ENCODE data around the gene EMP1.
"Not testable (repeated sequence)": the region's sequence is repeated elsewhere in the genome, so short reads cannot be mapped to it uniquely, and the experiment has no call there.

EMP1 gene

DNA sequence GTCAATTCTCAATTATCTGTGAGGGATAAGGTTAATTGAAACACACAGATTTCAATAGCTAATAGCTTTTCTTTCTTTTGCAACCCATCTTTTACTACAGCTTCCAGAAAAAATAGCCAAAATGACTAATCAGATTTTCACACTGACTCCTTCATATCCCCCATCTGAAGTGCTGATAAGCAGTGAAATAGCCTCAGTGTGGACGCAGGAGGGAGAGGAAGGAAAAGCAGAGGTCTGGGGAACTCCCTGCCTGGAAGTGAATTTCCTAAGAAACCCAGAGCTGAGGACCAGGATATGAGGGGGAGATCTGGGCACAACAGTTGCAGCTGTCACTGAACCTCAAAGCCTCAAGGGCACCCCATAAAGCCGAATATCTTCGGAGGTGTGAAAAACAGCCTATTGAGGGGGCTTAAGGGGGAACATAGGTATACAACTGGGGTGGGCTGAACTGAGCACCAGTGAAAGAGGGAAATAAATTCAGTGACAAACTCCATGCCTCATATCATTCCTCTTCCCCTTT is 60.9 kb downstream of the EMP1 start:
- no peak for DNase-seq (ENCODE audit: low read depth in 2 of 2)

- no peak for DNase-seq (ENCODE audit: low read depth in 2 of 2)
These were observed 61.7 kb downstream of the EMP1 start for GRCh38 chr12:13258197-13258596.

- no peak for DNase-seq (ENCODE audit: low read depth in 2 of 2)
These were observed 62.2 kb downstream of the EMP1 start for GRCh38 chr12:13258717-13259119.

- DNase-seq (ENCODE audit: low read depth in 2 of 2): not testable (repeated sequence)
These were observed 63.1 kb downstream of the EMP1 start for GRCh38 chr12:13259625-13260024.

DNA sequence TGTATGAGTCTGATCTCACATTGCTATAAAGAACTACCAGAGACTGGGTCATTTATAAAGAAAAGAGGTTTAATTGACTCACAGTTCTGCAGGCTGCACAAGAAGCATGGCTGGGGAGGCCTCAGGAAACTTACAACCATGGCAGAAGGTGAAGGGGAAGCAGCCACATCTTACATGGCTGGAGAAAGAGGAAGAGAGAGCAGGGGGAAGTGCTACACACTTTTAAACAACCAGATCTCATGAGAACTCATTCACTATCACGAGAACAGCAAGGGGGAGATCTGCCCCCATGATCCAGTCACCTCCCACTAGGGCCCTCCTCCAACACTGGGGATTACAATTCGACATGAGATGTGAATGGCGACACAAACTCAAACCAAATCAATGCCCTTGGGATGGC is 71.3 kb downstream of the EMP1 start:
- not testable (repeated sequence) for DNase-seq (ENCODE audit: low read depth in 2 of 2)

DNA sequence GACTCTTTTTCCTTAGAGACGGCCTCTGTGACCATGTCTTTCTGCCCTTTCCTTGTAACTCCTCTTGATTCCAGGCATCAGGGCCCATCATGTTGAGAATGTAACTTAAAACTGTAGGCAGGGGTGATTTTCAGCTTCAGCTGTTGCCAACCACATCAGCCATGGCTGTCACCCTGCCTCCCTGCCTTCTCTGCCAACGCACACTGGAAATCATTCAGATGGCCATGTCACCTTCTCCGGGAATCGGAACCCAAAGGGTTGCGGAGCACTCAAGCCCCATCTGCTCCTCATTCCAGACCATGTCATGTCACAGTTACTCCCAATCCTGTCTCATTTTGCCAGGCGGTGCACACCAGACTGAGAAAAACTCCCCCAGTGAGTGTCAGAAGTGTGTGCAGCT is 72.1 kb downstream of the EMP1 start:
- no peak for DNase-seq (ENCODE audit: low read depth in 2 of 2)
